K562 (cell line): ENCODE measurements around the gene MED15. TPM values are rescaled to one million over a fixed set of nuclear protein-coding genes. Genes with fewer than 3 reads are reported as not detected.

Experiments used
- ARNT ChIP-seq, 2 experiments: fragments of 450-650 bp; IDR thresholded peaks; 2 replicates each; pipeline ENCODE4 v1.6.1; 2016; ENCODE audit warnings: mild to moderate bottlenecking in 1 of 2
- ATF2 ChIP-seq: sonication (generic); formaldehyde crosslinking; IDR thresholded peaks from 2 replicates; pipeline ENCODE4 v1.8.1; 2022; ENCODE audit warnings: missing genetic modification reagents
- CSDE1 ChIP-seq, 2 experiments: fragments of 450-650 bp; IDR thresholded peaks; 2 replicates each; pipeline ENCODE4 v1.6.1; 2016; ENCODE audit warnings: mild to moderate bottlenecking in 1 of 2
- ETV5 ChIP-seq: sonication (generic); formaldehyde crosslinking; IDR thresholded peaks from 2 replicates; pipeline ENCODE4 v1.4.0; 2020; ENCODE audit warnings: low read depth, mild to moderate bottlenecking, missing genetic modification reagents
- ETV6 ChIP-seq, 3 experiments: fragments of 150-350 bp in 1 of 3; sonication (generic) in 1 of 3; formaldehyde crosslinking in 1 of 3; IDR thresholded peaks; 2 replicates each; pipeline versions ENCODE4 v1.6.1 to v1.8.0; 2014 to 2022; ENCODE audit warnings: borderline replicate concordance in 2 of 3, low read depth in 2 of 3, antibody characterized with exemption in 1 of 3, low read length in 1 of 3, mild to moderate bottlenecking in 1 of 3, missing genetic modification reagents in 1 of 3
- EWSR1 ChIP-seq: fragments of 450-650 bp; IDR thresholded peaks from 2 replicates; pipeline ENCODE4 v1.6.1; 2018; ENCODE audit warnings: borderline replicate concordance, mild to moderate bottlenecking, low read depth, moderate library complexity; ENCODE audit not compliant: partially characterized antibody
- GABPA ChIP-seq: fragments of 200-800 bp; sonication (Bioruptor generic); conservative IDR thresholded peaks from 2 replicates; pipeline ENCODE4 v1.6.1; 2016; ENCODE audit warnings: low read depth, missing genetic modification characterization, missing compliant biosample characterization
- GABPB2 ChIP-seq: fragments of 250-450 bp; sonication (Bioruptor Pico); conservative IDR thresholded peaks from 2 replicates; pipeline ENCODE4 v1.5.1; 2021; ENCODE audit warnings: mild to moderate bottlenecking
- KAT7 ChIP-seq: sonication (generic); formaldehyde crosslinking; IDR thresholded peaks from 2 replicates; pipeline ENCODE4 v1.8.0; 2022; ENCODE audit warnings: missing genetic modification reagents, mild to moderate bottlenecking, borderline replicate concordance
- KLF16 ChIP-seq: IDR thresholded peaks from 2 replicates; pipeline ENCODE4 v1.6.1; 2016; ENCODE audit warnings: antibody characterized with exemption
- MAZ ChIP-seq, 2 experiments: fragments of 450-650 bp in 1 of 2; sonication (generic) in 1 of 2; formaldehyde crosslinking; IDR thresholded peaks in 1 of 2; conservative IDR thresholded peaks in 1 of 2; 2 replicates each; pipeline versions ENCODE4 v1.4.0 to v1.5.0; 2020; ENCODE audit warnings: mild to moderate bottlenecking in 1 of 2, missing genetic modification reagents in 1 of 2
- PHF8 ChIP-seq: fragments of 200-600 bp; sonication (generic); IDR thresholded peaks from 2 replicates; pipeline ENCODE4 v1.6.1; 2012; ENCODE audit warnings: mixed run types, mild to moderate bottlenecking, inconsistent platforms, low read length, moderate library complexity, borderline replicate concordance
- PHTF2 ChIP-seq: fragments of 250-450 bp; sonication (Bioruptor Pico); IDR thresholded peaks from 2 replicates; pipeline ENCODE4 v1.5.0; 2021; ENCODE audit warnings: mild to moderate bottlenecking
- POLR2A ChIP-seq: fragments of 450-650 bp; conservative IDR thresholded peaks from 2 replicates; pipeline ENCODE4 v1.6.1; 2016
- SMARCA5 ChIP-seq: fragments of 450-650 bp; IDR thresholded peaks from 2 replicates; pipeline ENCODE4 v1.6.1; 2016
- TAF15 ChIP-seq: fragments of 200-400 bp; formaldehyde crosslinking; IDR thresholded peaks from 2 replicates; pipeline ENCODE4 v1.6.1; 2017; ENCODE audit warnings: mild to moderate bottlenecking, low read depth, low read length, moderate library complexity
- U2AF2 ChIP-seq: fragments of 200-400 bp; formaldehyde crosslinking; optimal IDR thresholded peaks from 2 replicates; pipeline ENCODE3; 2017; ENCODE audit warnings: low read depth, mild to moderate bottlenecking, low read length
- ZBED1 ChIP-seq: IDR thresholded peaks from 2 replicates; pipeline ENCODE4 v1.6.1; 2014
- ZBTB1 ChIP-seq: sonication (generic); formaldehyde crosslinking; IDR thresholded peaks from 2 replicates; pipeline ENCODE4 v1.8.1; 2023; ENCODE audit warnings: missing genetic modification reagents, low read depth, mild to moderate bottlenecking, borderline replicate concordance
- ZNF134 ChIP-seq: fragments of 250-450 bp; sonication (Bioruptor Pico); conservative IDR thresholded peaks from 2 replicates; pipeline ENCODE4 v1.4.0; 2020
- polyA plus RNA-seq, 8 experiments: library from polyadenylated mRNA; depleted of rRNA in 4 of 8; stranded (reverse) in 5 of 8; unstranded in 3 of 8; fragments of >200 nt; fragmentation: Nextera tagmentation in 2 of 8; fragmentation: Illumina TruSeq in 1 of 8; extraction: Ambion mirVana in 2 of 8; extraction: Trizol in 1 of 8; gene quantifications; 2 replicates each; pipeline versions ENCODE4 v1.2.1 to v1.2.3, GENCODE V29; 2011 to 2014; ENCODE audit warnings: inconsistent platforms in 1 of 8, missing spikeins in 1 of 8
- total RNA-seq, 7 experiments: library from RNA; depleted of rRNA in 6 of 7; stranded (reverse); fragments of >200 nt in 6 of 7; fragmentation: Illumina TruSeq in 2 of 7; extraction: Trizol in 2 of 7; gene quantifications; 2 replicates each; pipeline versions ENCODE4 v1.2.1 to v1.2.3, GENCODE V29; 2011 to 2021; ENCODE audit warnings: low replicate concordance in 1 of 7
- TF ChIP-seq, protein P1 (sequence below), 2 experiments: IDR thresholded peaks; 2 replicates each; pipeline ENCODE4 v1.6.1; 2012; ENCODE audit warnings: improper control_type of control experiment in 2 of 2, low read depth in 2 of 2, low read length in 2 of 2, borderline replicate concordance in 1 of 2
- TF ChIP-seq, protein P2 (sequence below): fragments of 250-450 bp; sonication (Bioruptor Pico); IDR thresholded peaks from 2 replicates; pipeline ENCODE4 v1.5.0; 2020; ENCODE audit warnings: mild to moderate bottlenecking

The MED15 gene
- total and polyA plus RNA-seq, 9 of the 15 experiments (the other 6 are each of a cell fraction or from before 2014, with no cell fraction given), result 4.0 to 271 (median 60.1) TPM

DNA sequence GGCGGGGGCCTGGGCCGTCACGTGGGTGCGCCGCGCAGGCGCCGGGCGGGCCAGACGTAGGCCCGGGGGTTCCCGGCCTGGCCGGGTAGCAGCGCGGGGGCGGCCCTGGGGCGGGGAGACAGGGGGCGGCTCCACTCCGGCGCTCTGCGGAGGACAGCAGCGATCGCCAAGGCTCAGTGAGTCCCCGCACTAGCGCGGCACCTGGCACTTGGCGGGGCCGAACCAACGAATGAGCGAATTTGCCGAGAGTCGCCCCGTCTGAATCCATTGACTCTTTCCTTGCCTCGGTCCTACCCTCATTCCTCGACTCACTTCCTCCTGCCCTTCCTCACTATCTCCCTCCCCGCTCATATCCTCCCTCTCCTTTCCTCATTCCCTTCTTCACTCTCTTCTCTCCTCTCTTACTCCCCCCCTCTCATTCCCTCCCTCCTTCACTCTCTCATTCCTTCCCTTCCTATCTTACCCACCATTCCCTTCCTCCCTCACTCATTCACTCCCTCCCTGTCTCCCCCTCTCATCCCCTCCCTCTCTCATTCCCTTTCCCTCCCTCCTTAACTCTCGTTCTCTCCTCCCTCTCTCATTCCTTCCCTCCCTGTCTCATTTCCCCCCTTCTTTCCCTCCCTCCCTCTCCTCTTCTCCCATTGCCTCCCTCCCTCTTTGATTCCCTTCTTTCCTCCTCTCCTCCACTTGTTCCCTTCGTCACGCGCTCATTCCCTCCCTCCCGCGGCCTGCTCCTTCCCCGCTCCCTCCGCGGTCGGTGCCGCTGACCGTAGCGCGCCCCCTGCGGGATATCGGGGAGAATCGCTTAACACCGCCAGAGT lies 11.3 kb upstream of the MED15 start (continued):
- no peak for TF ChIP-seq KLF16
- no peak for TF ChIP-seq ZBTB1 (CRISPR knock-in tag)
- no peak for TF ChIP-seq ETV5 (CRISPR knock-in tag)
- TF ChIP-seq GABPA (tag), result no peak
- 0 out of 2 replicates have a peak, but pooled peaks have one; percentile 33 for TF ChIP-seq TAF15
- no peak for TF ChIP-seq U2AF2
- TF ChIP-seq, protein P1, sequence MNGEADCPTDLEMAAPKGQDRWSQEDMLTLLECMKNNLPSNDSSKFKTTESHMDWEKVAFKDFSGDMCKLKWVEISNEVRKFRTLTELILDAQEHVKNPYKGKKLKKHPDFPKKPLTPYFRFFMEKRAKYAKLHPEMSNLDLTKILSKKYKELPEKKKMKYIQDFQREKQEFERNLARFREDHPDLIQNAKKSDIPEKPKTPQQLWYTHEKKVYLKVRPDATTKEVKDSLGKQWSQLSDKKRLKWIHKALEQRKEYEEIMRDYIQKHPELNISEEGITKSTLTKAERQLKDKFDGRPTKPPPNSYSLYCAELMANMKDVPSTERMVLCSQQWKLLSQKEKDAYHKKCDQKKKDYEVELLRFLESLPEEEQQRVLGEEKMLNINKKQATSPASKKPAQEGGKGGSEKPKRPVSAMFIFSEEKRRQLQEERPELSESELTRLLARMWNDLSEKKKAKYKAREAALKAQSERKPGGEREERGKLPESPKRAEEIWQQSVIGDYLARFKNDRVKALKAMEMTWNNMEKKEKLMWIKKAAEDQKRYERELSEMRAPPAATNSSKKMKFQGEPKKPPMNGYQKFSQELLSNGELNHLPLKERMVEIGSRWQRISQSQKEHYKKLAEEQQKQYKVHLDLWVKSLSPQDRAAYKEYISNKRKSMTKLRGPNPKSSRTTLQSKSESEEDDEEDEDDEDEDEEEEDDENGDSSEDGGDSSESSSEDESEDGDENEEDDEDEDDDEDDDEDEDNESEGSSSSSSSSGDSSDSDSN (IDR thresholded peaks at IDR 0.05; ENCODE audit: borderline replicate concordance in 1 of 2, low read depth in 2 of 2, low read length in 2 of 2), result peak; percentile 94 to 99; a peak in 3 of 4 replicates
- peak; percentile 99 for TF ChIP-seq MAZ (CRISPR knock-in tag; conservative IDR thresholded peaks at IDR 0.05 in 1 of 2, IDR thresholded peaks at IDR 0.05 in 1 of 2)
- 0 out of 4 replicates have a peak, but pooled peaks of 1 of the 2 experiments have one; percentile 48 for TF ChIP-seq ETV6 (IDR thresholded peaks at IDR 0.05; ENCODE audit: borderline replicate concordance in 1 of 2, low read depth in 2 of 2, low read length in 1 of 2)
- no peak for TF ChIP-seq ETV6 (CRISPR knock-in tag; IDR thresholded peaks at IDR 0.05; ENCODE audit: borderline replicate concordance)
- TF ChIP-seq PHTF2 (CRISPR knock-in tag), result peak; percentile 91
- TF ChIP-seq KAT7 (CRISPR knock-in tag), result no peak
- TF ChIP-seq PHF8, result peak; percentile 86
- no peak for TF ChIP-seq CSDE1 (IDR thresholded peaks at IDR 0.05)
- no peak for TF ChIP-seq ATF2 (CRISPR knock-in tag)
- TF ChIP-seq ARNT (IDR thresholded peaks at IDR 0.05), result no peak
- no peak for TF ChIP-seq SMARCA5
- no peak for TF ChIP-seq POLR2A
- TF ChIP-seq ZNF134, result peak; percentile 28; the same call in 1 of the 2 replicates
- peak; percentile 88; the same call in 1 of the 2 replicates for TF ChIP-seq GABPB2
- no peak for TF ChIP-seq ZBED1
- TF ChIP-seq, protein P2, sequence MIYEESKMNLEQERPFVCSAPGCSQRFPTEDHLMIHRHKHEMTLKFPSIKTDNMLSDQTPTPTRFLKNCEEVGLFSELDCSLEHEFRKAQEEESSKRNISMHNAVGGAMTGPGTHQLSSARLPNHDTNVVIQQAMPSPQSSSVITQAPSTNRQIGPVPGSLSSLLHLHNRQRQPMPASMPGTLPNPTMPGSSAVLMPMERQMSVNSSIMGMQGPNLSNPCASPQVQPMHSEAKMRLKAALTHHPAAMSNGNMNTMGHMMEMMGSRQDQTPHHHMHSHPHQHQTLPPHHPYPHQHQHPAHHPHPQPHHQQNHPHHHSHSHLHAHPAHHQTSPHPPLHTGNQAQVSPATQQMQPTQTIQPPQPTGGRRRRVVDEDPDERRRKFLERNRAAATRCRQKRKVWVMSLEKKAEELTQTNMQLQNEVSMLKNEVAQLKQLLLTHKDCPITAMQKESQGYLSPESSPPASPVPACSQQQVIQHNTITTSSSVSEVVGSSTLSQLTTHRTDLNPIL (CRISPR knock-in tag), result no peak
- no peak for TF ChIP-seq EWSR1
